GM19468 (cell line): ENCODE data around the gene UBAC2.

ENCODE experiments used
- ATAC-seq: cut with Tn5 transposase; IDR thresholded peaks from one replicate; pipeline ENCODE4 v1.9.1; 2021; ENCODE audit warnings: mild to moderate bottlenecking, moderate library complexity, moderate number of reproducible peaks; ENCODE audit not compliant: unreplicated experiment; ENCODE audit errors: extremely low read depth

Gene UBAC2

GRCh38 chr13:99265162-99265800, 64.6 kb downstream of the UBAC2 start:
- ATAC-seq = no peak

DNA sequence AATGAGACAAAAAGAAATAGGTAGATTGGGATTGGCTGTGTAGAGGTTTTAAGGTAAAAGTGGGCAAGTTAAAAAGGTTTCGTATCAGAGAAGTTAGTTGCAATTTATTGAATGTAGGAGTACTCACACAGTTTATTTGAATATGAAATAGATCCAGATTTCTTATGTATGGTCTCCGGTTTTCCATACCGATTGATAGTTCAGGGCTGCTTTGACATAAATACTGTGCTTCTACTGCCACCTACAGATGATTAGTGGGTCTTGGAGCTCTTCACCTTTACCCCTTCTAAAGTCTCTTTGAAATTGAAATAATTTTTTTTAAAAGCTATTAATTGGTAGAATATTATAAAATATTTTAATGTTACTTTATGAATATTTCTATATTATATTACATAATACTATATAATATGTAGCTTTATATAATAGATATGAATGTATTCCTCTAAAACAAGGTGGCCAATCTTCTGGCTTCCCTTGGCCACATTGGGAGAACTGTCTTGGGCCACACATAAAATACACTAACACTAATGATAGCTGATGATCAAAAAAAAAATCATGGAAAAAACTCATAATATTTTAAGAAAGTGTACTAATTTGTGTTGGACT, 65.3 kb downstream of the UBAC2 start:
- ATAC-seq = no peak

DNA sequence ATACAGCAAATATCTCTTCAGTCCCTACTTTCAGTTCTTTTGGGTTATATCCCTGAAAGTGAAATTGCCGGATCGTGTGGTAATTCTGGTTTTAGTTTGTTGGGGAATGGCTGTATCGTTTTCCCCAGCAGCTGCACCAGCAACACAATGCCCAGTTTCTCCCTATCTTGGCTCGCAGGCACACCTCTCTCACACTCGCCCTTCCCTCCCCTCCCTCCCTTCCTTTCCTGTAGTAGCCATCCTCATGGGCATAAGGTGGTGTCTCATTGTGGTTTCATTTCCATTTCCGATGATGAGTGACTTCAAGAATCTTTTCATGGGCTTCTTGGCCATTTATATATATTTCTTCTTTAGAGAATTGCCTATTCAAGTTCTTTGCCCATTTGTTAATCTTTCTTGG, 66.2 kb downstream of the UBAC2 start:
- no peak for ATAC-seq

- ATAC-seq = no peak
These were observed 67.3 kb downstream of the UBAC2 start for GRCh38 chr13:99267927-99268326.

GRCh38 chr13:99268822-99269221, 68.2 kb downstream of the UBAC2 start:
- ATAC-seq = no peak

- peak; percentile 79 for ATAC-seq
These were observed 69.1 kb downstream of the UBAC2 start for GRCh38 chr13:99269627-99270241.

GRCh38 chr13:99270518-99270917, 69.9 kb downstream of the UBAC2 start:
- no peak for ATAC-seq

GRCh38 chr13:99271249-99271648, 70.6 kb downstream of the UBAC2 start:
- ATAC-seq = no peak

- no peak for ATAC-seq
These were observed 71.8 kb downstream of the UBAC2 start for GRCh38 chr13:99272481-99272880.

GRCh38 chr13:99273128-99273527, 72.5 kb downstream of the UBAC2 start:
- ATAC-seq = no peak

DNA sequence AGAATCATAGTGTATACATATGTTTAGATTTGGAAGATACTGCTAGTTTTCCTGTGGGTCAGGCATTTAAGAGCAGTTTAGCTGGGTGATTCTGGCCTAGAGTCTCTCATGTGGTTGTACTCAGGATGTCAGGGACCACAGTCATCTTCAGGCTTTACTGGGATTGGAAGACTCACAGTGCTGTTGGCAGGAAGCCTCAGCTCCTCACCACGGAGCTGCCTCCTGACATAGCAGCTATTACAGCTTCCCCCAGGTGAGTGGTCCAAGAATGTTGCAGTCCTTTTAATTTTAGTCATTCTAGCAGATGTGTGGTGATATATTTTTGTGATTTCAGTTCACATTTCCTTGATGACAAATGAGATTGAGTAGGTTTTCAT, 74.4 kb downstream of the UBAC2 start:
- ATAC-seq = no peak

GRCh38 chr13:99276706-99277105, 76.1 kb downstream of the UBAC2 start:
- no peak for ATAC-seq

DNA sequence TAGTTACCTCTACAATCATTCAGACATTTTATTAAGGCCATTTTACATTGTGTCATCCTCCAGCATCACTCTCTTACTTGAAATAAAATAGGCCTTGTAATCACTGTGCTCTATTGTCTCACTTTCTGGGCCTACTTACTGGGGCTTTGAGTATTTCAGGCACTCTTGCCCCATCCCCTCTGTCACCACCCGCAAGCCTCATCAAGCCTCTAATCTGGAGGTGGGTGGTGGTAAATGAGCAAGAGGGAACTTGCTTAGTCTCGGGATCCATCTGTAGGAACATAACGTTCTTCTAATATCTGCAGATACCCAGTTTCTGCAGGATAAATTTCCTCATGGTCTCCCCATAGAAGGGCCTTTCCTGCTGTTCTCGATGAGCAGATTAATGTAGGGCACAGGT, 77.0 kb downstream of the UBAC2 start:
- no peak for ATAC-seq

GRCh38 chr13:99278200-99278599, 77.5 kb downstream of the UBAC2 start:
- no peak for ATAC-seq

- ATAC-seq = no peak
These were observed 78.2 kb downstream of the UBAC2 start for GRCh38 chr13:99278843-99279242.

DNA sequence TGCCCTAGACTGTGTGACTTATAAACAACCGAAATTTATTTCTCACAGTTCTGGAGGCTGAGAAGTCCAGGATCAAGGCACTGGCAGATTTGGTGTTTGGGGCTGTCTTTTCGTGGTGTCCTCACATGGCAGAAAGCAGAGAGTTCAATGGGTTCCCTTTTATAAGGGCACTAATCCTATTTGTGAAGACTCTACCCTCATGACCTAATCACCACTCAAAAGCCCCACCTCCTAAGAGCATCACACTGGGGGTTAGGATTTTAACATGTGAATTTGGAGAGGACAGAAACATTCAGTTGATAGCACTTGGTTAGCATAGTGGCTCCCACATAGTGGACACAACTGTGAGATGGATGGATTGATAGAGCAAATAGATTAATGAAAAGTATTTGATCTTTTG, 79.0 kb downstream of the UBAC2 start:
- no peak for ATAC-seq

DNA sequence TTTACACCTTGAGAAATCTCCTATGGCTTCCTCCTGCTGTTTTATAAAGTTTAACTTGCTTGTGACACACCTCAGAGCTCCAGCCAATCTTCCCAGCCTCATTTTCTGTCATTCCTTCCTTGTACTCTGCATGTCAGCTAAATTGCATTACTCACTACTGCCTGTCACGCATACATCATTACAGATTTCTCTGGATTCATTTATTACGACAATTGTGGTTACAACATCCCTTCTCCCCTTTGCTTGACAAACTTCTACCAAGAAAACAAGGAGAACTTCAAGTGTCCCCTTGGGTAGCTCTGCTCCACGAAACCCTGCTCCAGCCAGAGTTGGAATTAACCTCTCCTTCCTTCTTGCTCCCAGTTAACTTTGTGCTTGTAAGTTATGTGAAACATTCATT, 79.5 kb downstream of the UBAC2 start:
- no peak for ATAC-seq

DNA sequence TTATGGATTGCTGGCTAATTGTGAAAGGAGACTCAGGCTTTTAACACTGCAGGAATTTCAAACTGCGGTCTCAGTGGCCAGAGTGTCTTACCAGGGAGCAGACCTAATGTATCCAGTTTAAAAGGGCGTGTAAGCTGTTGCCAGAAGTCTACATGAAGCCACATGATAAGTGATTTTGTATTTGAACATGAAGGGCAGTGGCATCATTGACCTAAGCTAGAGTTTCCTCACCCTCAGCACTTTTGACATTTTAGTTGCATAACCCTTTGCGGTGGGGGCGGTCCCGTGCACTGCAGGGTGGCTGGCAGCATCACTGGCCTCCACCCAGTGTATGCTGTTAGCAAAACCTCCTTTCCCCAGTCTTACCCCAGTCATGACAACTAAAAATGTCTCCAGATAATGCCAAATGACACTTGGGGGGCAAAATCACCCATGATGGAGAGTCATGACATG, 81.2 kb downstream of the UBAC2 start:
- ATAC-seq = peak; percentile 71

DNA sequence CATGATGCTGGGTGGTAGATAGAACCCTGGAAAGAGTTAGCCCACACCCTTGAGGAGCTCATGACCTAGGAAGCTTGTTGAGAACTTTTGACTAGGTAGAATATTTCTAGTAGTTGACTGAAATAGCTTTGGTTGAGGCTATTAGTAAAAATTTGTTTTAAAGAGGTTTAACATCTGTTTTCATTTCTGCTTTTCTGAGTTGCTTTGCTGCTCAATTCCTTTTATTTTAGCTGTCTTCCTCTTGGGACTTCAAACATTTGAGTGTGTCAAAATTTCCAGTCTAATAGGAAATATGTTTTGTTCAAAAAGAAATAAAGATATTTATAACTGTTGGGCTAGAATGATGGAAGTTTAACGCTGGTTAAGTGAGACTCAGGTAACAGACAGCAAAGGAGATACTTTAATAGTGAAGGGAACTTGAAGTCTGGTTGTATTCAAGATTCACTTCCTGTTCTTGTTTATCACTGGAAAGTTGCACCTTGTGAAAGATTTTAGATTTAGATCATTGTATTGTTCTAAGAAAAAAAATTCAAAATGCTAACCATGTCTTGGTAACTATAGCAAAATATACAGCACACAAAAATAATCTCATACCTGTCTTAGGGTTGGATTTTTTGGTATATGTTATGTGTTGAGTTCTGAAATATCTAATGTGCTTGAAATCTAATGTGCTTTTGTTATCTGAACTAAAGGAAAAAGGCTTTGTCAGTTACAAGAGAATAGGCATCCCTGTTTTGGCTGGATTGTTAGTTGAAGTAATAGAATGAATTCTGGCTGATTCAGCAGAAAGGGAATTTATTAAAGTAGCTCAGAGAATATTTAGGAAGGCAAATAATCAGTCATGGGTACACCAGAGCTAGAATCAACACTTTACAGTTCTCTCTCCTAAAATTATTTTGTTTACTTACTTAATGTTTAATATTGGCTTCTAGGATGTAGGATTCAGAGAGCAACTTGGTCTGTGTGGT, 81.9 kb downstream of the UBAC2 start:
- ATAC-seq = peak; percentile 44

DNA sequence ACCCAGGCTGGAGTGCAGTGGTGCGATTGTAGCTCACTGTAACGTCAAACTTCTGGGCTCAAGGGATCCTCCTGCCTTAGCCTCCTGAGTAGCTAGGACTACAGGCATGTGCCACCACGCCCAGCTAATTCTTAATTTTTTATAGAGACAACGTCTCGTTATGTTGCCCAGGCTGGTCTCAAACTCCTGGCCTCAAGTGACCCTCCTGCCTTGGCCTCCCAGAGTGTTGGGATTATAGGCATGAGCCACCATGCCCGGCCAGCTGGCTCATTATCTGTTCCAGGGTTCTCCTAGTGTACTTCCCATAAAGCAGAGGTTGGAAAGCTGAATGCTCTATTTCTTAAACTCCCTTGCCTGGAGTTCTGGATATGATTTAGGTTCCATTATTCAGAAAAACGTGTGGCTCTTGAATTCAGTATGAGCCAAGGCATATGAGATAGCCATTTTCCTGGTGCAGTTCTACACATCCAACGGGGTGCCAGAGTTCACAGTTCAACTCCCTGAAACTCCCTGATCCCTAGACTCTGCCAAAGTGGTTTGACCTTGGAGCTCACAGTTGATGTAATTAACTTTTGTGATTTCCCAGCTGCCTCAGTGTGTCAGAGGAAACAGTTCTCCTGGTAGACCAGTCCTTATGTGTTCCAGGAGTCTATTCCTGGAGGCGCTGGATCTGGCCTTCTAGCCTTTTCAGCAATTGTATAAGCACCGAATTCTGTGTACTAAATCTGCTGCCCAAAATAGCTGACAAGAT, 85.0 kb downstream of the UBAC2 start:
- ATAC-seq = no peak
